ENCODE measurements around the gene CHRD.

Gene CHRD

DNA sequence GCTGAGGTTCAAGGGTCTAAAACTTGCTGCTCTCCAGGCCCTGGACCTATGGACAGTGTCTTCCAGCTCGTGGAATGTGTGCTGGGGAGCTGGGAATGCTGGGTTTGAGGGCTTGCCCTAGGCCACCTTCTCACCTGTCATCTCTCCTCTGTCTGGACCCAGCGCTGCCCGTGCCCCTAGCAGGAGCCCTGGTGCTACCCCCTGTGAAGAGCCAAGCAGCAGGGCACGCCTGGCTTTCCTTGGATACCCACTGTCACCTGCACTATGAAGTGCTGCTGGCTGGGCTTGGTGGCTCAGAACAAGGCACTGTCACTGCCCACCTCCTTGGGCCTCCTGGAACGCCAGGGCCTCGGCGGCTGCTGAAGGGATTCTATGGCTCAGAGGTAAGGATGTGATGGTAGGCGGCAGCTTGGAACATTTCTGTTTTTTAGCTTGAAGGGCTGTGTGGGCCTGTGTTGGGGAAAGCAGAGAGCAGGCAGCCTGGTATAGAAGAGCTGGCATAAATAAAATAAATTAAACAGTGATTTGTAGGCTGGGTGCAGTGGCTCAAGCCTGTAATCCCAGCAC lies 5.1 kb downstream of the CHRD start:
- no peaks in the 10 kb centered on the region for H3K4me1 Mint-ChIP-seq
- H3K4me3 Mint-ChIP-seq, result no peak overlapping the region
- no peaks in the 10 kb centered on the region for H3K9me3 Mint-ChIP-seq
- no peak overlapping the region for H3K27ac Mint-ChIP-seq (ENCODE audit: low read depth)
- peaks cover 5% of the 10 kb centered on the region for H3K36me3 Mint-ChIP-seq (ENCODE audit: insufficient read depth)
- H3K27me3 Mint-ChIP-seq, result peaks cover 58% of the 10 kb centered on the region
- ATAC-seq (replicated peaks; ENCODE audit: extremely low read depth, poor library complexity, severe bottlenecking) (no peak), DNase-seq (ENCODE audit: low spot score in 2 of 2) (no peak)

DNA sequence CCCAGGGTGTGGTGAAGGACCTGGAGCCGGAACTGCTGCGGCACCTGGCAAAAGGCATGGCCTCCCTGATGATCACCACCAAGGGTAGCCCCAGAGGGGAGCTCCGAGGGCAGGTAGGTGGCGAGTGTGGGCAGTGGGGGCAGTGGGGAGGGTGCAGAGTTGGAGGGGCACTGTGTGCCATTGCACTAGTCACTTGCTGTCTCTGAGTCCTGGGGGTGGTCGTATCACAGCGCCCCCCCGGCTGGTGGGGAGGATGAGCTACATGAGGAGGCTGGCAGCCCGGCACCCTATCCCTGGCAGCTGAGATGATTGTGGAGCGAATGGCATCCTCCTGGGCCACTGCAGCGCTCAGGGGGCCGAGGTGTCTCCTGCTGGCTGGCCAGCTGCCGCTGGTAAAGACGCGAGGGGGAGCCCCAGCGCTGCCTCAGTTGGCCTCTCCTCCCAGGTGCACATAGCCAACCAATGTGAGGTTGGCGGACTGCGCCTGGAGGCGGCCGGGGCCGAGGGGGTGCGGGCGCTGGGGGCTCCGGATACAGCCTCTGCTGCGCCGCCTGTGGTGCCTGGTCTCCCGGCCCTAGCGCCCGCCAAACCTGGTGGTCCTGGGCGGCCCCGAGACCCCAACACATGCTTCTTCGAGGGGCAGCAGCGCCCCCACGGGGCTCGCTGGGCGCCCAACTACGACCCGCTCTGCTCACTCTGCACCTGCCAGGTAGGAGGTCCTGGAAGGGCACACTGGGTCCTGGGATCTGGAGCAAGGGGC lies 6.4 kb downstream of the CHRD start:
- H3K9me3 Mint-ChIP-seq, result no peaks in the 10 kb centered on the region
- DNase-seq (ENCODE audit: low spot score in 2 of 2), result no peak
- peaks cover 5% of the 10 kb centered on the region for H3K36me3 Mint-ChIP-seq (ENCODE audit: insufficient read depth)
- H3K27me3 Mint-ChIP-seq, result peaks cover 70% of the 10 kb centered on the region
- H3K4me3 Mint-ChIP-seq, result no peak overlapping the region
- ATAC-seq (replicated peaks; ENCODE audit: extremely low read depth, poor library complexity, severe bottlenecking), result no peak
- no peaks in the 10 kb centered on the region for H3K4me1 Mint-ChIP-seq
- H3K27ac Mint-ChIP-seq (ENCODE audit: low read depth), result no peak overlapping the region

DNA sequence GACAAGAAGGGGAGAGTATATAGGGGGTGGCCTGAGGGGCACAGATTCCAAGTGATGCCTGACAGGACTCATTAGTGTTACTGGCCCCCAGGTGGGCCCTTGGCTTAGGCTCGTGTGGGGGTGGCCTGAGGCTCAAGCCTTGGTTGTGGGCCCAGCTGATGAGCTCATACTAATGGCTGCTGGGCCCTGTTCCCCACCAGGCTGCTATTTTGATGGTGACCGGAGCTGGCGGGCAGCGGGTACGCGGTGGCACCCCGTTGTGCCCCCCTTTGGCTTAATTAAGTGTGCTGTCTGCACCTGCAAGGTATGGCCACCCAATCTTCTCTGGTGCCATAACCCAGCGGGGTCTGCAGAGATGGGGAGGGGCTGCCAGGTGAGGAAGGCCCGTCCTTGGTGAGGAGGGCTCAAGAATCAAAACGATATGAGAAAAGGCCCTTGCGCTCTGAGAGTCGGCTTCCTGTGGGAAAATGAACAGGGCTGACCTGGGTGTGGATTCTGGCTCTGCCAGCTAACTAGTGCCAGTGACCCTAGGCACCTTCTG lies 7.4 kb downstream of the CHRD start:
- Mint-ChIP-seq H3K4me3 (no peak overlapping the region), H3K36me3 (ENCODE audit: insufficient read depth) (peaks cover 5% of the 10 kb centered on the region), H3K27ac (ENCODE audit: low read depth) (no peak overlapping the region), H3K27me3 (peaks cover 72% of the 10 kb centered on the region), H3K9me3 (no peaks in the 10 kb centered on the region), H3K4me1 (no peaks in the 10 kb centered on the region)
- ATAC-seq (replicated peaks; ENCODE audit: extremely low read depth, poor library complexity, severe bottlenecking), result no peak
- no peak for DNase-seq (ENCODE audit: low spot score in 2 of 2)

DNA sequence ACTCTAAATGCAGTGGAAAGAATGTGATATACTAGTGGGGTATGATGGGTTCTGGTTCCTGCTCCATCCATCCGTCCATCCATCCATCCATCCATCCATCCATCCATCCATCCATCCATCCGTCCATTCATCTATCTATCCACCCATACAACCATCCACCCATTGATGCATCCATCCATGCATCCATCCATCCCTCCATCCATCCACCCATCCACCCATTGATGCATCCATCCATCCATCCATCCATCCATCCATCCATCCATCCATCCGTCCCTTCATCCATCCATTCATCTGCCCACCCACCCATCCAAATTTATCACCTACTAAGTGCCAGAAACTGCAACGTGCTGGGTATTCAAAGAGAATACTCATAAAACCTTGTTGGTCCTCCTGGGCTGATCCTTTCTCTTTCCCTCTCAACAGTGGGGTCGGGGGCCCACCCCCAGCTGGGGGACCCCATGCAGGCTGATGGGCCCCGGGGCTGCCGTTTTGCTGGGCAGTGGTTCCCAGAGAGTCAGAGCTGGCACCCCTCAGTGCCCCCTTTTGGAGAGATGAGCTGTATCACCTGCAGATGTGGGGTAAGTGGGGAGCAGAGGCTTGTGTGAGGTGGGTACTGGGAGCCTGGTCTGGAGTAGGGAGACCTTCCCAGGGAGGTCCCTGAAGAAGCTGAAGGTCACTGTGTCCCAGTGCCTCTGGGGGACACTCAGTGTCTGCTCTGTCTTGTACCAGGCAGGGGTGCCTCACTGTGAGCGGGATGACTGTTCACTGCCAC lies 8.5 kb downstream of the CHRD start:
- H3K4me3 Mint-ChIP-seq, result no peak overlapping the region
- H3K27ac Mint-ChIP-seq (ENCODE audit: low read depth), result no peak overlapping the region
- H3K36me3 Mint-ChIP-seq (ENCODE audit: insufficient read depth), result peaks cover 2% of the 10 kb centered on the region
- H3K4me1 Mint-ChIP-seq, result no peaks in the 10 kb centered on the region
- H3K9me3 Mint-ChIP-seq, result no peaks in the 10 kb centered on the region
- peaks cover 62% of the 10 kb centered on the region for H3K27me3 Mint-ChIP-seq
- DNase-seq (ENCODE audit: low spot score in 2 of 2) (no peak), ATAC-seq (replicated peaks; ENCODE audit: extremely low read depth, poor library complexity, severe bottlenecking) (no peak)

DNA sequence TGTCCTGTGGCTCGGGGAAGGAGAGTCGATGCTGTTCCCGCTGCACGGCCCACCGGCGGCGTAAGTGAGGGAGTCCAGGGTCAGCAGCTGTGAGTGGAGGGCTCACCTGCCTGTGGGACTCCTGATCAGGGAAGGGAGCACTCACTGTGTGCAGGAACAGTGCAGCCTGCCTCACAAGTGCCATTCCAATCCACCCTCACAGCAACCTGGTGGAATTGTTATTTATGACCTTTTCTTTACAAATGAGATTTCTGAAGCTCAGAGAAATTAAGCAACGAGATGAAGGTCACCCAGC lies 9.0 kb downstream of the CHRD start:
- DNase-seq (ENCODE audit: low spot score in 2 of 2) (no peak), ATAC-seq (replicated peaks; ENCODE audit: extremely low read depth, poor library complexity, severe bottlenecking) (no peak)
- Mint-ChIP-seq H3K4me1 (no peaks in the 10 kb centered on the region), H3K27ac (ENCODE audit: low read depth) (no peak overlapping the region), H3K27me3 (peaks cover 58% of the 10 kb centered on the region), H3K4me3 (no peak overlapping the region), H3K36me3 (ENCODE audit: insufficient read depth) (peaks cover 2% of the 10 kb centered on the region), H3K9me3 (no peaks in the 10 kb centered on the region)

DNA sequence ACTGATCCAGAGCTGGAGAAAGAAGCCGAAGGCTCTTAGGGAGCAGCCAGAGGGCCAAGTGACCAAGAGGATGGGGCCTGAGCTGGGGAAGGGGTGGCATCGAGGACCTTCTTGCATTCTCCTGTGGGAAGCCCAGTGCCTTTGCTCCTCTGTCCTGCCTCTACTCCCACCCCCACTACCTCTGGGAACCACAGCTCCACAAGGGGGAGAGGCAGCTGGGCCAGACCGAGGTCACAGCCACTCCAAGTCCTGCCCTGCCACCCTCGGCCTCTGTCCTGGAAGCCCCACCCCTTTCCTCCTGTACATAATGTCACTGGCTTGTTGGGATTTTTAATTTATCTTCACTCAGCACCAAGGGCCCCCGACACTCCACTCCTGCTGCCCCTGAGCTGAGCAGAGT lies 9.5 kb downstream of the CHRD start:
- Mint-ChIP-seq H3K9me3 (no peaks in the 10 kb centered on the region), H3K36me3 (ENCODE audit: insufficient read depth) (peaks cover 2% of the 10 kb centered on the region), H3K4me3 (no peak overlapping the region), H3K27ac (ENCODE audit: low read depth) (no peak overlapping the region), H3K27me3 (peaks cover 53% of the 10 kb centered on the region), H3K4me1 (no peaks in the 10 kb centered on the region)
- no peak for DNase-seq (ENCODE audit: low spot score in 2 of 2)
- no peak for ATAC-seq (replicated peaks; ENCODE audit: extremely low read depth, poor library complexity, severe bottlenecking)

DNA sequence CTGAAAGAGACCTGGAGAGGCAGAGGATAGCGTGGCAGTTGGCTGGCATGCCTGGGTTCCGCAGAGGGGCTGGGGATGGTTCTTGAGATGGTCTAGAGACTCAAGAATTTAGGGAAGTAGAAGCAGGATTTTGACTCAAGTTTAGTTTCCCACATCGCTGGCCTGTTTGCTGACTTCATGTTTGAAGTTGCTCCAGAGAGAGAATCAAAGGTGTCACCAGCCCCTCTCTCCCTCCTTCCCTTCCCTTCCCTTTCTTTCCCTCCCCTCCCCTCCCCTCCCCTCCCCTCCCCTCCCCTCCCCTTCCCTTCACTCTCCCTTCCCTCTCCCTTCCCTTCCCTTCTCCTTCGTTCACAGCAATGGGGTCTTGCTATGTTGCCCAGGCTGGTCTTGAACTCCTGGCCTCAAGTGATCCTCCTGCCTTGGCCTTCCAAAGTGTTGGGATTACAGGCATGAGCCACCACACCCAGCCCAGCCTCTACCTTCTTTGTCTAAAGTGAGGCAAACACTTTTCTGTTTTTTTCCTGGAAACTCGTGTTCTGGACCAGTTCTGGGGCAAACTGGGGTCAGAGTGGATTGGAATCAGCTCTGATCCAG lies 10.2 kb downstream of the CHRD start:
- DNase-seq (ENCODE audit: low spot score in 2 of 2), result no peak
- H3K9me3 Mint-ChIP-seq, result no peaks in the 10 kb centered on the region

DNA sequence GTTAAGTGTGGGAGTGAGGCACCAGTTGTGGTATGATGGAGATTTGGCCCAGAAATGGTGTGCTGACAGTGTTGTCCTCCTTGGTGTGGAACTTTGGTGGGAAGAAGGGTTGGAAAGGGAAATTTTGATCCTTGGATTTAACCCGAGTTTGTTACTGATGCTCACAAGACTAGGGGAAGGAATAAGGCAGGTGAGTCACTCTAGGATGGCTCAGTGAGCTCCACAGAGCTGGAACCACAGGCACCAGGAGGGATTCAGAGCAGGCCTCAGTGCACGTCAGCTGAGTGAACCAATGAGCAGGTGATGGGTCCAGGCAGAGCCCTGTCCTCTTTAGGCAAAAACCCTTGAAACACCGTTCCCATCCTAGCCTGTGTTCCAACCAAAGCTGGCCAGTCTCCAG lies 11.4 kb downstream of the CHRD start:
- H3K36me3 Mint-ChIP-seq (ENCODE audit: insufficient read depth), result peaks cover 2% of the 10 kb centered on the region
- no peak overlapping the region for H3K27ac Mint-ChIP-seq (ENCODE audit: low read depth)
- no peak for ATAC-seq (replicated peaks; ENCODE audit: extremely low read depth, poor library complexity, severe bottlenecking)
- no peaks in the 10 kb centered on the region for H3K9me3 Mint-ChIP-seq
- no peak for DNase-seq (ENCODE audit: low spot score in 2 of 2)
- no peak overlapping the region for H3K4me3 Mint-ChIP-seq
- H3K27me3 Mint-ChIP-seq, result peaks cover 35% of the 10 kb centered on the region
- no peaks in the 10 kb centered on the region for H3K4me1 Mint-ChIP-seq

More for the DNA sequence above, 10.2 kb downstream of the CHRD start:
- H3K27me3 Mint-ChIP-seq, result peaks cover 46% of the 10 kb centered on the region
- H3K4me1 Mint-ChIP-seq, result no peaks in the 10 kb centered on the region
- no peak overlapping the region for H3K27ac Mint-ChIP-seq (ENCODE audit: low read depth)
- ATAC-seq (replicated peaks; ENCODE audit: extremely low read depth, poor library complexity, severe bottlenecking), result no peak
- H3K4me3 Mint-ChIP-seq, result no peak overlapping the region
- H3K36me3 Mint-ChIP-seq (ENCODE audit: insufficient read depth), result peaks cover 2% of the 10 kb centered on the region

DNA sequence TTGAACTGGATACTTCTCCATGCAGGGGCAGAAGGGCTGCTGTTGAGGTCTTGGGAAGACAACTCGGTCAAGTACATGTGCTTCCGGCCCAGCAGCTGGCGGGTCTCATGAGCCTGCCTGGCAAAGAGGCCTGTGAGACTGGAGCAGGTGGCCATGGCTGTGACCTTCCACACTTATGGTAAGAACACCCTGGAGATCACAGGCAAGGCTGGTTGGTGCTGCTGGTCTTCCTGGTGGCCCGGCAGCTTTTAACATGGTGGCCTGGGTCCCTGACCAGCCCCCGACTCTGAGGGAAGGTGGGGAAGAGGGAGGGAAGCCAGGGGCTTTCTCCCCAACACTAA lies 15.4 kb downstream of the CHRD start:
- H3K27ac Mint-ChIP-seq (ENCODE audit: low read depth), result no peak overlapping the region
- no peaks in the 10 kb centered on the region for H3K9me3 Mint-ChIP-seq
- no peaks in the 10 kb centered on the region for H3K4me1 Mint-ChIP-seq
- no peaks in the 10 kb centered on the region for H3K36me3 Mint-ChIP-seq (ENCODE audit: insufficient read depth)
- ATAC-seq (replicated peaks; ENCODE audit: extremely low read depth, poor library complexity, severe bottlenecking) (no peak), DNase-seq (ENCODE audit: low spot score in 2 of 2) (no peak)
- H3K4me3 Mint-ChIP-seq, result no peak overlapping the region
- H3K27me3 Mint-ChIP-seq, result peaks cover 44% of the 10 kb centered on the region

DNA sequence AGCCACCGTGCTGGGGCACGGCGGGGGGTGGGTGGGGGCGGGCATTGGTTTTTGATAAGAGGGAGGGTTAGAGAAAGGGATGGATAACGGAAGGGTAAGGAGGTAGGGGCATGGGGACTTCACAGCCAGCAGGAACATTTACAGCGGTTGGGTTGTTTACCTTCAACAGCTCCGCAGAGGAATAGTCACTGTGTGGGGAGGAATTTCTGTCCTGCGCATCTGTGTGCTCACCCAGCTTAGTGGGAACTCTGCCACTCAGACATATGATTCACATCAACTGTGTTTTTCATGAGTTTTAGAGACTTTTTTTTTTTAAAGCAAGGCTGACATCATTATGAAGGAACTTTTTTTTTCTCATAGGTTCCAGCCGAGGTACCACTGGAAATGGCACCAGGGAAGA lies 19.6 kb downstream of the CHRD start:
- DNase-seq (ENCODE audit: low spot score in 2 of 2) (no peak), ATAC-seq (replicated peaks; ENCODE audit: extremely low read depth, poor library complexity, severe bottlenecking) (no peak)
- Mint-ChIP-seq H3K9me3 (no peaks in the 10 kb centered on the region), H3K27ac (ENCODE audit: low read depth) (no peak overlapping the region), H3K4me3 (no peak overlapping the region), H3K36me3 (ENCODE audit: insufficient read depth) (peaks cover 5% of the 10 kb centered on the region), H3K4me1 (no peaks in the 10 kb centered on the region), H3K27me3 (peaks cover 59% of the 10 kb centered on the region)

DNA sequence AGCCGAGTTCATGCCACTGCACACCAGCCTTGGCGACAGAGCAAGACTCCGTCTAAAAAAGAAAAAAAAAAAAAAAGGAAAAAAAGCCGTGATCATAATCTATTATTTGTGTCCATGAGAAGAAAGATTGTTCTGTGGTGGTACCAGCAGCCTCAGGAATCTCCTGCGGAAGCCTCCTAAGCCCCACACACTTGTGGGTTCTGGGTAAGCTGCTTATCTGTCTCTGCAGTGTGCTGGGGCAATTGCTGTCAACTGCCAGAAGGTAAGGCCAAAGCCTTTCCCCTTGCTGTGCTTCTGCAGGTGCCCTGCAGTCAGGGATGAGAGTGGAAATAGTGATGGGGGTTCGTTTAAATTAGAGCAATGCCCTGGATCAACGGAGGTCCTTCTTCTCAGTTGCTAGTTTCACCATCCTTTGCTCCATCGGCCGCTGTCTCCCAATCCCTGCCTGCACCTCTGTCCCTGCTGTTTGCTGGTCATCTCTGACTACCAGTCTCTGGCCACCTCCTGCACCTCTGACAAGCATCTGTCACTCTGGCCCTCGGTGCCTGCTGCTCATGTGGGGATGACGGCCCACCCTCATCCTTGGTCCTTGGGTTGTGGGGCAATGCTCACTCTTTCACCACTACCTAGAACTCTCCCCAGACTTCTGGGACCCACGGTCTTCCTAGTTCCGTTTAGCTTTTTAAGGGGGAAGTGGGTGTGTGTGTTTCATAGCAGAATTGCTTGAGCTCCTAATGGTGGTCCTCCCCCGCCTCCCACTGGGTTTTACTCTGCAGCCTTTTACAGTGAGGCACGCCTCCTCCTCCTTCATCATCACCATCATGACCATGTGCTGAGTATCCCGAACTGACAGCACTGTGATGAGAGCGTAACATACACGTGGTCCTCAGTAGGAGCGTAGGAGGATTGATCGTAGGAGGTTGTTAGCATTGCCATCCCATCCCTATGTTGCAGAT lies 25.5 kb downstream of the CHRD start:
- Mint-ChIP-seq H3K27ac (ENCODE audit: low read depth) (no peak overlapping the region), H3K4me3 (no peak overlapping the region), H3K36me3 (ENCODE audit: insufficient read depth) (peaks cover 5% of the 10 kb centered on the region), H3K27me3 (peaks cover 54% of the 10 kb centered on the region), H3K9me3 (no peaks in the 10 kb centered on the region), H3K4me1 (no peaks in the 10 kb centered on the region)
- ATAC-seq (replicated peaks; ENCODE audit: extremely low read depth, poor library complexity, severe bottlenecking), result no peak
- no peak for DNase-seq (ENCODE audit: low spot score in 2 of 2)

DNA sequence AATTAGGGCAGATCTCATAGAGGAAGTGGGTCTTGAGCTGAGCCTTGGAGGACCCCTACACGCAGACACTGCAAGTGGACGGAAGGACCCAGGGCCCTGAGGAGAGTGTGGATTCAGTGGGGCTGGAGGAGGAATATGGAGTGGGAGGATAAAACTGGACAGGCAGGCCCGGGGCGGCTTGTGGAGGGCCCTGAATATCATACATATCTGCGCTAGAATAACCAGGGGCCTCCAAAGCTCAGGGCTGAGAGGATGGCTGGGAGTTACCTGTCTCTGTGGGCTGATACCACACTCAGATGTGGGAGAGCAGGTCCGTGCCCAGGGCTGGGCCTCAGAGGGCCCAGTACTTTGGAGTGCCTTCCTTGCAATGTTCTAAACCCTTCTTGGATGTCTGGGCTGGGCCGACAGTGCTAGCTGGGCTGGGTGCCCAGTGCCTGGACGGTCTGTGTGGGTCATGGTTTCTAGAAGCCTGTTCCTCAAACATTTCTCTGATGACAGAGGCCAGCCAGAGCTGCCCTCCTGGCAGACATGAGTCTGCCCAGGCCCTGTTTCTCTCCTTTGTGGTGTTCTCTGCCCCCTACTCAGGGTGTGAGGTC lies 29.6 kb downstream of the CHRD start:
- no peak for DNase-seq (ENCODE audit: low spot score in 2 of 2)
- Mint-ChIP-seq H3K27ac (ENCODE audit: low read depth) (no peak overlapping the region), H3K4me3 (no peak overlapping the region), H3K4me1 (no peaks in the 10 kb centered on the region), H3K36me3 (ENCODE audit: insufficient read depth) (no peaks in the 10 kb centered on the region), H3K9me3 (no peaks in the 10 kb centered on the region), H3K27me3 (peaks cover 33% of the 10 kb centered on the region)
- no peak for ATAC-seq (replicated peaks; ENCODE audit: extremely low read depth, poor library complexity, severe bottlenecking)
